Psoas muscle (tissue), 8 donors: ENCODE measurements around the gene CDT1. TPM values are rescaled to one million over a fixed set of nuclear protein-coding genes. Genes with fewer than 3 reads are reported as not detected.

Experiments
- ATAC-seq, 4 donors: fragments of 200-7000 bp; cut with Tn5 transposase; one replicate each; pipeline ENCODE4 v1.9.1; 2020; ENCODE audit warnings: moderate library complexity in 3 of 4, mild to moderate bottlenecking in 2 of 4
- DNase-seq, 2 donors: peaks; one replicate each; pipeline ENCODE4 v3.0.0-alpha.2; 2020
- H3K27ac ChIP-seq: fragments of 200-600 bp; one replicate; pipeline ENCODE4 v1.8.0; 2022
- H3K27me3 ChIP-seq, 3 donors: fragments of 200-600 bp in 1 of 3; one replicate each; pipeline versions ENCODE4 v1.6.1 to v1.8.0; 2013 to 2022; ENCODE audit warnings: low read length in 2 of 3, mild to moderate bottlenecking in 2 of 3, moderate library complexity in 1 of 3; ENCODE audit not compliant: insufficient read depth in 3 of 3
- H3K36me3 ChIP-seq, 2 donors: fragments of 200-600 bp in 1 of 2; one replicate each; pipeline versions ENCODE4 v1.6.1 to v1.8.0; 2013 to 2022; ENCODE audit warnings: low read depth in 1 of 2, mild to moderate bottlenecking in 1 of 2, moderate library complexity in 1 of 2; ENCODE audit not compliant: insufficient read depth in 1 of 2
- H3K4me1 ChIP-seq: fragments of 200-600 bp; one replicate; pipeline ENCODE4 v1.8.0; 2022
- H3K4me3 ChIP-seq: fragments of 200-600 bp; one replicate; pipeline ENCODE4 v1.8.0; 2022; ENCODE audit warnings: mild to moderate bottlenecking
- H3K9me3 ChIP-seq: fragments of 200-600 bp; one replicate; pipeline ENCODE4 v1.8.0; 2022
- WGBS, 3 donors: extraction: QIAGEN DNeasy Blood & Tissue Kit; methylation state at CpG; one replicate each; pipeline versions ENCODE4 v1.1.6 to v1.1.7; 2013; 5-methylcytosine and 5-hydroxymethylcytosine counted together
- intact Hi-C, 2 donors: fragments of 100-400 bp; cut with DNase I; formaldehyde crosslinking; loops; one replicate each; pipeline versions ENCODE4 v1.11.0 to v1.14.2; 2022
- polyA plus RNA-seq, 3 donors: library from polyadenylated mRNA; stranded (reverse); fragments of 200-250 nt; gene quantifications; one replicate each; pipeline ENCODE4 v1.2.3, GENCODE V29; 2013
- total RNA-seq, 4 donors: library from RNA; stranded (reverse); fragmentation: NEBNext Ultra II Directional in 2 of 4; extraction: Animal tissue kit (Norgen Biotek cat#: 25700) in 2 of 4; gene quantifications; one replicate each; pipeline versions ENCODE4 v1.2.1 to v1.2.4, GENCODE V29; 2021 to 2023
- TF ChIP-seq, protein P1 (sequence below): fragments of 200-600 bp; IDR thresholded peaks from one replicate; pipeline ENCODE4 v1.8.0; 2022; ENCODE audit warnings: antibody characterized with exemption
- donor health status: healthy with polysubstance abuse.
- donor health status: DM: no; HTN: no; CAD: no; lungs with moderate emphysema.
- donor health status: Bipolar disorder and iron deficiency.
- donor health status: healthy.
- donor health status: DM: yes; HTN: yes; CAD: no.
- donor health status: DM: no; HTN: no; CAD: no.
- donor health status: DM: no; HTN: no; CAD: no.
- donor health status: DM: yes; HTN: yes; CAD: no.

The CDT1 gene
- total and polyA plus RNA-seq, 7 donors = 0.03 to 0.59 (median 0.15) TPM; not detected in 1

DNA sequence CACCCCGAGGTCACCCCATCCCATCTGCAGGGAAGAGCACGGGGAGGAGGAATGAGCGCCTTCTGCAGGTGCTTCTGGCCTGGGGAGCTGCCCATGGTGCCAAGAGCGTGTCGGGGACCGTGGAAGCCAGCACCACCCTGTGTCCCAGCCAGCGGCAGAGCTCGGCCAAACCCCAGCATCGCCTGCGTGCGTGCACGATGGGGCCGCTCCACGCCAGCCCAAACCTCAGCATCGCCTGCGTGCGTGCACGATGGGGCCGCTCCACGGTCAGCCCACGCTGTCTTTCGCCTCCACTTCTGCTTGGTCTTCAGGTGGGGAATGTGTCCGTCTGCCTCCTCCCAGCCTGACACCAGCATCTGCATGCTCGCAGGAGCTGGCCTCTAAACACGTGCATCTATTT, 39.2 kb downstream of the CDT1 start:
- intact Hi-C loops = no loop called here
- DNase-seq (no peak), ATAC-seq (no peak)
- Histone ChIP-seq H3K36me3 (peaks cover 0 to 19% of the 10 kb centered on the region in 2 donors), H3K4me1 (no peaks in the 10 kb centered on the region), H3K27ac (no peak overlapping the region), H3K4me3 (no peak overlapping the region), H3K9me3 (no peaks in the 10 kb centered on the region), H3K27me3 (no peaks in the 10 kb centered on the region)
- TF ChIP-seq, protein P1, sequence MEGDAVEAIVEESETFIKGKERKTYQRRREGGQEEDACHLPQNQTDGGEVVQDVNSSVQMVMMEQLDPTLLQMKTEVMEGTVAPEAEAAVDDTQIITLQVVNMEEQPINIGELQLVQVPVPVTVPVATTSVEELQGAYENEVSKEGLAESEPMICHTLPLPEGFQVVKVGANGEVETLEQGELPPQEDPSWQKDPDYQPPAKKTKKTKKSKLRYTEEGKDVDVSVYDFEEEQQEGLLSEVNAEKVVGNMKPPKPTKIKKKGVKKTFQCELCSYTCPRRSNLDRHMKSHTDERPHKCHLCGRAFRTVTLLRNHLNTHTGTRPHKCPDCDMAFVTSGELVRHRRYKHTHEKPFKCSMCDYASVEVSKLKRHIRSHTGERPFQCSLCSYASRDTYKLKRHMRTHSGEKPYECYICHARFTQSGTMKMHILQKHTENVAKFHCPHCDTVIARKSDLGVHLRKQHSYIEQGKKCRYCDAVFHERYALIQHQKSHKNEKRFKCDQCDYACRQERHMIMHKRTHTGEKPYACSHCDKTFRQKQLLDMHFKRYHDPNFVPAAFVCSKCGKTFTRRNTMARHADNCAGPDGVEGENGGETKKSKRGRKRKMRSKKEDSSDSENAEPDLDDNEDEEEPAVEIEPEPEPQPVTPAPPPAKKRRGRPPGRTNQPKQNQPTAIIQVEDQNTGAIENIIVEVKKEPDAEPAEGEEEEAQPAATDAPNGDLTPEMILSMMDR = no peak
- whole genome bisulfite sequencing, 3 donors = 92 to 96% (median 92%) methylated on average over 24 to 25 of the region's 25 CpGs

DNA sequence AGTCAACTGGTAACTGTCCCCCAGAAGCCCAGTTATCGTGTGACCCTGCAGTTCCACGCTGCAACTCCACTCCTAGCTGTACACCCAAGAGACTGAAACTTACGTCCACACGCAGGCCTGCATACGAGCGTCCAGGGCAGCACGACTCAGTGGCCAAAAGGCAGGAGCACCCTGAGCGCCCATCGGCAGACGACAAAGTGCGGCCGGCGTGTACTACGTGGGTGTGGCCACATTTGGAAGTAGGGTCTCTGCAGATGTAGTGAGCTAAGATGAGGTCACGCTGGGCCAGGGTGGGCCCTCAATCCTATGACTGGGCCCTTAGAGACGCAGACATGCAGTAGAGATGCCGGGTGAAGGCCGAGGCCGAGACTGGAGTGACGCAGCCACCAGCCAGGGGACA, 39.7 kb downstream of the CDT1 start:
- ATAC-seq = no peak
- Histone ChIP-seq H3K36me3 (peaks cover 0 to 19% of the 10 kb centered on the region in 2 donors), H3K4me3 (no peak overlapping the region), H3K4me1 (no peaks in the 10 kb centered on the region), H3K27ac (no peak overlapping the region), H3K27me3 (no peaks in the 10 kb centered on the region), H3K9me3 (no peaks in the 10 kb centered on the region)
- WGBS, 3 donors = 92 to 96% (median 95%) methylated on average over 20 of the region's 20 CpGs
- intact Hi-C loops = no loop called here
- TF ChIP-seq, protein P1 = no peak
- no peak for DNase-seq

DNA sequence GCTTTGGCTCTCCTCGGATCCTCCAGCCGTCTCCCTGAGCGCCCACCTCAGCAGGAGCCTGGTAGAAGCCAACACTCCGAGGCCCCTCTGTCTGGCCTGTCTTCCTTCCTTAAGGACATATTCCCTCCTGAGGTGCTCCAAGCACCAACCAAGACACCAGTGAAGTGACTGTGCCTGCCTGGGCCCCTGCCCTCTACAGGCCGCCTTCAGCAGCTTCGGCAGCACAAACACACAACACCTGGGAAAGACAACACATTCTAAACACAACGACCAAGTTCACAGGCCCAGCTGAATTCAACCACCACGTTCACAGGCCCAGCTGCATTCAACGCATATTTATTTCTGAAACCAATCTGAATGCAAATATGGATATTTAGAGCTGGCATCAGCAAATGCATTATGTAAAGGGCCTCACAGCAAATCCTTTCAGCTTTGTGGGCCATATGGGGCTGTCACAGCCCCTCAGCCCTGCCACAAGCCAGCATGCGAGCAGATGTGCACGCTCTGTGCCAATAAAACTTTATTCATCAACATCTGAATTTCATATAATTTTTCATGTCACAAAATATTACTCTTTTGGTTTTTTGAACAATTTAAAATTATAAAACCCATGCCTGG, 40.9 kb downstream of the CDT1 start:
- H3K4me3 ChIP-seq = no peak overlapping the region
- intact Hi-C loops = no loop called here
- TF ChIP-seq, protein P1 = no peak
- DNase-seq (no peak), ATAC-seq (no peak)
- H3K9me3 ChIP-seq = no peaks in the 10 kb centered on the region
- H3K4me1 ChIP-seq = no peaks in the 10 kb centered on the region
- peaks cover 0 to 17% of the 10 kb centered on the region in 2 donors for H3K36me3 ChIP-seq
- 76 to 79% (median 79%) methylated on average over 11 of the region's 11 CpGs for WGBS, 3 donors
- no peaks in the 10 kb centered on the region for H3K27me3 ChIP-seq
- H3K27ac ChIP-seq = no peak overlapping the region

DNA sequence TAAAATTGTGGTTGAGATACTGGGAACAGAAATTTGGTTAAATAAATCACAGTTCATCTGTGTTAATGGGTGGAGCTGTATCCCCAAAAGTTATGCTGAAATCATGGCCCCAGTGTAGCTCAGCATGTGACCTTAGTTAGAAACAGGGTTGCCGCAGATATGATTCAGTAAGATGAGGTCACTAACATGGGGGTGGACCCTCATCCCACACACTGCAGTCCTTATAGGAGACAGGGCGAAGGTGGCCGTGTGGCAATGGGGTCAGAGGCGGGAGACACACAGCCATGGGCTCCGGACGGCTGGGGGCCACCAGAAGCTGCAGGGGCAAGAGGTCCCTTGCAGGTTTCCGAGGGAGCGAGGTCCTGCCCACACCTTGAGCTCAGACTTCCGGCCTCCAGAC, 42.5 kb downstream of the CDT1 start:
- TF ChIP-seq, protein P1 = no peak
- Histone ChIP-seq H3K36me3 (peaks cover 0 to 7% of the 10 kb centered on the region in 2 donors), H3K4me1 (no peaks in the 10 kb centered on the region), H3K4me3 (no peak overlapping the region), H3K27ac (no peak overlapping the region), H3K9me3 (no peaks in the 10 kb centered on the region), H3K27me3 (no peaks in the 10 kb centered on the region)
- DNase-seq = no peak
- intact Hi-C loops = no loop called here
- WGBS, 3 donors = 96 to 98% (median 97%) methylated on average over 8 to 9 of the region's 9 CpGs
- no peak for ATAC-seq

DNA sequence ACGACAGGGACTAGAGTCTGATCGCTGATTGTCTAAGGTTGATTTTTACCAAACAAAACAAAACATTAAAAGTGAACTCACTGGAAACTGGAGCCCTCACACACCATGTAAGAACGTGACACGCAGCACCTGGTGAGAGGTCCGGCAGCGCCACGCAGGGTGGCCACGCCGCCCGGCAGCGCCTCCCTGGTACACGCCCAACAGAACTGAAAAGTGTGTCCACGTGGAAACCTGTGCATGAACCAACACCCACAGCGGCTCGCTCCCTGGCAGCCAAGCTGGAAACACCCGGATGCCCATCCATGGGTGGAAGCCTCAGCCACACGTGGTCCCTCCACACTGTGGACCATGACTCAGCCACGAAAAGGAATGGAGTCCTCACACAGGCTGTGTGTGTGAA, 44.1 kb downstream of the CDT1 start:
- Histone ChIP-seq H3K9me3 (no peaks in the 10 kb centered on the region), H3K4me1 (no peaks in the 10 kb centered on the region), H3K27me3 (no peaks in the 10 kb centered on the region), H3K4me3 (no peak overlapping the region), H3K27ac (no peak overlapping the region), H3K36me3 (peaks cover 0 to 4% of the 10 kb centered on the region in 2 donors)
- intact Hi-C loops = no loop called here
- 90 to 96% (median 95%) methylated on average over 18 of the region's 18 CpGs for WGBS, 3 donors
- DNase-seq (no peak), ATAC-seq (no peak)
- TF ChIP-seq, protein P1 = no peak
